ENCODE data around the gene MGAT4A.
"Not testable (repeated sequence)": the region's sequence is repeated elsewhere in the genome, so short reads cannot be mapped to it uniquely, and the experiment has no call there.

MGAT4A gene

DNA sequence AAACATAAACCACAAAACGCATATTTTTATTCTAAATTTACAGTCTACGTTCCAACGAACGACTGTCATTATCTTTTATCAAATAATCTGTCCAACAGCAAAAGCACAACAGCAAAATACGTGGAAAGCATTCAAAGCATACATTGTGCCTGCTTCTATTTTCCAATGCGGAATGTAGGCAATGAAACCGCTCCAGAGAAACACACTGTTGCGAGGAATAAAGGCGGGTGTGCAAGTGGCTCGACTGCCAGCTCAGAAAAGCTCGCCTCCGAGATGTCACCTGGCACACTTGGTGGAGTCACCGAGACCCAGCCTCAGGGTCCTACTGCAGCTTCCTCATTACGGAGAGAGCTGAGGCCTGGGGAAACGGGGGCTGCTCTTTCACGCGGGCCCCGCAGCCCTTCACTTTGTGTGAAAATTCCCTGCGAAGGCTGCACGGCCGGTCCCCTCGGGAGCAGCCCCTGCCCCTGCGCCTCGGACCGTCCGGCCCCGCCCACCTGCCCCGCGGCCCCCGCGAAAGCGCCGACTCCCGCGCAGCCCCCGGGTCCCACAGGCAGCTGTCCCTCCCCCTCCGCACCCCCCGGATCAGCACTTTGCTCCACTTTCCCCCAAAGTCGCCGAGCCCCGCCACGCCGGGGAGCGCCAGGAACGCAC lies 752 bp downstream of the MGAT4A start:
- no peak for DNase-seq (ENCODE audit: low spot score)

DNA sequence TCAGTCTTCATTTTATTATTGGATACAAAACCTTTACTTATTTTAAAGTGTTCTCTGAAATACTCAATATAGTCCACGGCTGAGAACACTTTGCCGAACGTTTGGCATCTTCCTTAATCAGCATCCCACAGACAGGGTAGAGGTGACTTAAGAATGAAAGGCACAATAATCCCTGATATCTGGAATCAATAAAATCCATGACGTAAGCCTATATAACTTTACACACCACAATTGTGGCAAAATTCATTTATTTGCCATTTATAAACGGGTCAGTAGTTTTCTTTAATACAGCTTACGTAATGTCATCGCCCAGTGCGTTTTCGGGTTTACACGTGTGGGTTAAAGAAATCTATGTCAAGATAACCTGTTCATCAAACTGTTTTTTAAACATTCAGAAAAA lies 1.3 kb downstream of the MGAT4A start:
- DNase-seq (ENCODE audit: low spot score), result no peak

DNA sequence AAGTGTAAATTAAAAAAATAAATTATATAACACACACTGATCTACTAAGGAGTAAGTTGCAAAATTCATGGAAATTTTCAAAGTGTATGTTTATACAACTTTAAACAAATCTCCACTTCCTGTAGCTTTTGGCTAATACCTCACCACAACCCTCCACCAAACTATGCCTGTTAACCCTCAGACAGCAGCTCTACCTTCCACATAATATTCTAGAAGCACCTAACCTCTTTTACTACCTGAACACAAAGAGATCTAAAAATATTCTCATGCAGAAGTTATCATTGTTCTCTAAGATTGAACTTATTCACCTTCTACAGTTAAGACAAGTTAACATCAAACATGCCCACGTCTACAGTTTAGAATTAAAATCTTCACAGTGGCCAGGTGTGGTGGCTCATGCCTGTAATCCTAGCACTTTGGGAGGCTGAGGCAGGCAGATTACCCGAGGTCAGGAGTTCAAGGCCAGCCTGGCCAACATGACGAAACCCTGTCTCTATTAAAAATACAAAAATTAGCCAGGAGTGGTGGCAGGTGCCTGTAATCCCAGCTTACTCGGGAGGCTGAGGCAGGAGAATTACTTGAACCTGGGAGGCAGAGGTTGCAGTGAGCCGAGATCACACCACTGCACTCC lies 2.7 kb downstream of the MGAT4A start:
- DNase-seq (ENCODE audit: low spot score), result not testable (repeated sequence)

DNA sequence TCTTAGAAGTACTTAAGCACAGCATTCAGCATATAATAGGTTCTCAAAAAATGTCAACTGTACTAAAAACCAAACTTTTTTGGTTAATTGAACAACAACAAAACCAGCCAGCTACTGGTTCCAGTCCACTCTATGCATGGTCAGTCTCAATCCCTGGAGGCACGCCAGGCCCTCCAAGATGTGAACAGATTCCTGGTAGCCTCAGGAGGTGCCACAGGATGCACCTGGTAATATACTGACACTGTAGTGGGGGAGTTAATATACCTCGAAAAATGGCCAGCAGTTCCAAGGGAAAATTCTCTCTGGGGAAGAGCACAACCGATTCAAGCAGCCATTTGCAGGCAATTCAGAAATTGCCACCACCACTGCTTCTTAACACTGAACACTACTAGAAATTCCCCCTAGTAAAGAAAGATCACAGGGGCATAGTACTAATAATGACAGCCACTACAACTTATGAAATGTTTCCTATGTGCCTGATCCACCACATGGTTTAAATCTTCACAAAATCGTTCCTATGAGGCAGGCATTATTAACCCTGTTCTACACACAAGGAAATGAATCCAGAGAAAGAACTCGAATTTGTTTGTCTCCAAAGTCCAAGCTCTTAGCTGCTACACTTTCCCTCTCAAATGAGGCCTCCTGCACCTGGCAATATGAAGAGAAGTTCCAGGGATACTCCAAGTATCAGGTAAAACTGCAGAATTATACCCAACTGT lies 3.4 kb downstream of the MGAT4A start:
- DNase-seq (ENCODE audit: low spot score), result no peak

DNA sequence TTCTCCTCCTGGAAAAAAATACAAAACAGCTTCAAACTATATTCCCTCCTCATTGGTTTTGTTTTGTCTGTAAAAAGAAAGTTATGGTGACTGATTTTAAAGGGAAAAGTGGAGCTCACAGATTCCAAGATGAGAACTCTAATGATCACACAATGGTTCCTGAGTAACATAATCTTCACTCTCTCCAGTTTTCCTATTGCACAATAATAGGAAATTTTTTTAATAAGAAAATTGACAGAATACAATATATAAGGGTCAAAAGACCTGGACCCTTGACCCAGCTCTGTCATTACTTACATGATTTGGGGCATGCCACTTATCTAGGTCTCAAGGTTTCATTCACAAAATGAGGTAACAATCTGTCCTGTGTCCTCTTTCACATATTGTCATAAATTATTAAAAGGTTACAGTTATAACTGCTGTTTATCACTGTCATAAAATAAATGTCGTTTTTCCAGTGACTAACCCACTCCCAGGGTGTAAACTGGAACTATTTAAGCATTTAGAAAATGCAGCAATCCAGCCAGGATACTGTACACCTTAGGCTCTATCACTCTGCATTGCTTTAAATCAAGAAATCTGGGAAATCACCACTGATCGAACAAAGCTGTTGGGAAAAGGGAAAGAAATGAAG lies 4.1 kb downstream of the MGAT4A start:
- DNase-seq (ENCODE audit: low spot score), result no peak

DNA sequence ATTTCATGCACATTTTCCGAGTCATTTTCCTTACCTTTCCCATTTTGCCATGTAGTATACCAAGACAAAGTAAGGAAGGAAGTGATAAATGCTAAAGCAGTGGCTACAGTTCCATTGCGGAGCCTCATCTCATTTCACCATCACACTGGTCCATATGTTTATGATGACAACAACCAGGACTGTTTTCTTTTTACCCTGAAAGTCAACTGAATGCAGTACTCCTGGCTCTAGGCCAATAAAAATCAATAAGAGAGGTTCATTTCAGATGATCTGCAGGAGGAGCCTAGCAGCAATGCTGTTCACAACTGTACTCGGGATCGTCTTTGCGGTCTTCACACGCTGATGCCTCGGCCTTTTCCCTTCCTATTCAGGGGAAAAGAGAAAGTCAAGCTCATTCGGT lies 4.7 kb downstream of the MGAT4A start:
- DNase-seq (ENCODE audit: low spot score), result no peak

DNA sequence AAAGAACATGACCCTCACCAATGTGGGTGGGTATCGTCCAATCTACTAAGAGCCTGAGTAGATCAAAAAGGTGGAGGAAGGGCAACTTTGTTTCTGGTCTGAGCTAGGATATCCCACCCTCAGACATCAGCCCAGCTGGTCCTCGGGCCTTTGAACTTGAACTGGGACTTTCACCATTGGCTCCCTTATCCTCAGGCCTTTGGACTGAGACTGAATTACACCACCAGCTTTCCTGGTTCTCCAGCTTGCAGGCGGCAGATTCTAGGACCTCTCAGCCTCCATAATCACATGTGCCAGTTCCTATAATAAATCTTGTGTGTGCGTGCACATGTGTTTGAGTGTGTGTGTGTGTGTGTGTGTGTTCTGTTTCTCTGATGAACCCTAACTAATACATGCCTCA lies 10.6 kb downstream of the MGAT4A start:
- DNase-seq (ENCODE audit: low spot score), result no peak

DNA sequence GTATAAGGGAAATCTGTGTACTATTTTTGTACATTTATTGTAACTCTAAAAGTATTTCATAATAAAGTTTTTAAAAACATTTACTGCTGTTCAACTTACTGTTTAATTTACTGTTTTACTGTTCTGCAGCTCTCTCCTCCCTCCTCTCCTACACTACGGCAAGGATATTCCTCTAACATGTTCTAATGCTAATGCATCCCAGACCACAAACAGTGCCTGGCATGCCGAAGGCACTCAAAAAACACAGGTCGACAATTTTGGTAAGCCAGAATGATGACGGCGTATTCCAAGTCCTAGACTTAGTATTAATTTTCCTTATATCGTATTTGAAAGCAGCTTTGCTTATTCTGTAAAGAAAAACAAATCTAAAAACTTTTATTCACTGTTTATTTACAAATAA lies 13.3 kb downstream of the MGAT4A start:
- no peak for DNase-seq (ENCODE audit: low spot score)

DNA sequence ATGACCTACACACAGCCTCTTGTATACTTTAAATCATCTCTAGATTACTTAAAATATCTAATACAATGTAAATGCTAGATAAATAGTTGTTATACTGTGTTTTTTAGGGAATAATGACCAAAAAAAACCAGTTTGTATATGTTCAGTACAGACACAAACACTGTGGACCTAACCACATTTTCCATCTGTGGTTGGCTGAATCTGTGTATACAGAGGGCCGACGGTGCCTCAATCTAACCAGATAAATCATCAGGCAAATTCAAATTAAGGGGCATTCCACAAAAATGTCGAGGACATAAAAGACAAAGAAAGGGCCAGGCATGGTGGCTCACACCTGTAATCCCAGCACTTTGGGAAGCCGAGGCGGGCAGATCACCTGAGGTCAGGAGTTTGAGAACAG lies 14.1 kb downstream of the MGAT4A start:
- no peak for DNase-seq (ENCODE audit: low spot score)

DNA sequence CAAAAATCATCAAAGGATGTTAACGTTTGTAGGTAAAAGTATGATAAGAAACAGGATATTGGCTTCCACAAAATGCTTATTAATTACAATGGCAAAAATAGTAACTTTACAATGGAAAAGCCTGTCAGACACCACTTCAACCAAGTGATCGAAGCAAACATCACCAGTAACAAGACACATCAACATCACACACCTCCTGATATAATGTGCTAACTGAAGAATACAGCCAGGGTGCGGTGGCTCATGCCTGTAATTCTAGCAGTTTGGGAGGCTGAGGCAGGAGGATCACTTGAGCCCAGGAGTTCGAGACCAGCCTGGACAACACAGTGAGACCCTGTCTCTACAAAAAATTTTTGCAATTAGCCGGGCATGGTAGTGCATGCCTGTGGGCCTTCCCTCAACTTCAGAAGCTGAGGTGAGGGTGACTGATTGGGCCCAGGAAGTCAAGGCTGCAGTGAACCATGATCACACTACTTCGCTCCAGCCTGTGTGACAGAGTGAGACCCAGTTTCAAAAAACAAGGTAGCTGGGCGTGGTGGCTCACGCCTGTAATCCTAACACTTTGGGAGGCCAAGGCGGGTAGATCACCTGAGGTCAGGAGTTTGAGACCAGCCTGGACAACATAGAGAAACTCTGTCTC lies 15.0 kb downstream of the MGAT4A start:
- DNase-seq (ENCODE audit: low spot score), result no peak

DNA sequence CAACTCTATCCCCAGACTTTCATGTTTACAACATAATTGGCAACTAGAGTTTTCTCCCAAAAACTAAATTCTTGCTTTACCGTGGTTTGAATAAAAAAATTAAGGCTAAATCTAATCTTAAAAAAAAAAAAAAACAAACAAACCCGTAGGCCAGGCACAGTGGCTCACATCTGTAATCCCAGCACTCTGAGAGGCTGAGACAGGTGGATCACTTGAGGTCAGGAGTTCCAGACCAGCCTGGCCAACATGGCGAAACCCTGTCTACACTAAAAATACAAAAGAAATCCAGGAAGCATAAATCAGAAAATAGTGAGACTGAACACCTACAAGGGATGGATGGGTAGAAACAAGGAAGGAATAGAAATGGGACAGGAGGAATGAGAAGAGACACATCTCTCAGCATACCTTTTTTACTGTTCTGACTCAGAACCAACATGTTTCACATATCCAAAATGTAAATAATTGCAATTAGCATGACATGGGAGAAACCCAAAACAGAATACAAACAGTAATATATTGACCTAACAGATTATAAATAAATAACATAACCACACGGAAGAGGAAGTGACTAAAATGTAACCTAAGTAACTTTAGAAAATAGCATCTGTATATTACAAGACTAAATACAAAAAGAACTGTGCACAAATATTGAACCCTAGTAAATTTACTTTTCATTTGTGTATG lies 17.5 kb downstream of the MGAT4A start:
- DNase-seq (ENCODE audit: low spot score), result no peak

DNA sequence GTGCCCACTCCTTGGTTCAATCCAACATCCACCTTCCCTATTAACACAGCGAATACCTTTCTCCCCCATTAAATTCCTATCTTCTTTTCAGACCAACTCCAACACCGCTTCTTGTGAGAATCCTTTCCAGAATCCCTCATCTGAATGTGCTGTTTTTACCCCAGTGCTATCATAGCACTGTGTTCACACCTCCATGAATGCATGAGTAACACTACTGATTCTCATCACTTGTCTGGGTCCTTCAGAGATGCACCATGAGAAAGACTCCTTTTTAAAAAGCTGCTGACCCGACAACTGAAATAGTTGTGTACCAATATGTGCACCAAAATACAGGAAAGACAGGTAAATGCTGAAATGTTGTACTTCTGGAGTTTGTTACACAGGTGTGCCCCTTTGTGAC lies 18.8 kb downstream of the MGAT4A start:
- no peak for DNase-seq (ENCODE audit: low spot score)

DNA sequence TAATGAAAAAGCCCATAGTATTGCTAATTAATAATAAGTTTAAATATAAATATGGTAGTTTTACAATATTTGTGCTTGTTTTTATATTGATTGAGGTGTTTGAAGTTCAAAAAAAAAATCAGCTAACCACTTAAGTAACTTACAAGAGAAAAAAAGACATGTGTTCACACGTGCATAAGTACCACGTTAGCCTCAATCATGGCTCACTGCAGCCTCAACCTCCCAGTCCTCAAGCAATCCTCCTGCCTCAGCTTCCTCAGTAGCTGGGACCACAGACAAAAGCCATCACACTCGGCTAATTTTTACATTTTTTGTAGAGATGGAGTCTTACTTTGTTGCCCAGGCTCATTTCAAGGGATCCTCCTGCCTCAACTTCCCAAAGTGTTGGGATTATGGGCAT lies 19.4 kb downstream of the MGAT4A start:
- no peak for DNase-seq (ENCODE audit: low spot score)

DNA sequence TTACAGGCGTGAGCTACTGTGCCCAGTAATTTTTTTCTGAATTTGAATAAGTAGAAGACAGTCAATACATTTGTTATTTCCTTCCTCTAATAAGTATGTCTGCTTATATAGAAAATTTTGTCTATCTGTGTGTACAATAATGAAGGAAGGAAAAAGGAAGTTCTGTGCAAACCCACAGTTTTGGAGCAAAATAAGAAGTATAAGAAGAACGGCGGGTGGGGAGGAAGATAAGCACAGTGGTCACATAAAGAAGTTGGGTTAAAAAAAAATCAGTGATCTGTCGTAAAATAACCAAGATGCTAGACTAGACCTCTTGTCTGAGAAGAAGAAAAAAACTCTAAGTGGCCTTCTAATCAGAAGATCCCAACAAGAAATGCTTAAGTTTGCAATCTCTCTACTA lies 20.2 kb downstream of the MGAT4A start:
- DNase-seq (ENCODE audit: low spot score), result no peak

DNA sequence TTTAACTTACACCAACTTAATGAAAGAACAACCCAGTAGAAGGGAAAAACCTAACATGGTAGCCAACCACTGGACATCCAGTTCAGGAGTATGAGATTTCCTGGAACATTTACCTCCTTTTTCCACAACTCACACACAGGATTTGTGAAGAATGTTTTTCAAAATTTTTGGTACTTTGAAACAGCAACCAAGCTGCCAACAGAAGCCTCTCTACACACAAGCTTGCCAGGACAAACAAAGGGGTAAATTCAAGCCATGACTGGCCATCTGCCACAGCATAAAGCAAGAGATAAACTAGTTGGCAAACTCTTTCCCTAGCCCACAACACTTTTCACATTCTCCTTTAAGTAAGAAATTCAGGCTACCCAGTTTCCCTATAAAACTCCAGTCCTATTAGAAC lies 21.4 kb downstream of the MGAT4A start:
- no peak for DNase-seq (ENCODE audit: low spot score)

DNA sequence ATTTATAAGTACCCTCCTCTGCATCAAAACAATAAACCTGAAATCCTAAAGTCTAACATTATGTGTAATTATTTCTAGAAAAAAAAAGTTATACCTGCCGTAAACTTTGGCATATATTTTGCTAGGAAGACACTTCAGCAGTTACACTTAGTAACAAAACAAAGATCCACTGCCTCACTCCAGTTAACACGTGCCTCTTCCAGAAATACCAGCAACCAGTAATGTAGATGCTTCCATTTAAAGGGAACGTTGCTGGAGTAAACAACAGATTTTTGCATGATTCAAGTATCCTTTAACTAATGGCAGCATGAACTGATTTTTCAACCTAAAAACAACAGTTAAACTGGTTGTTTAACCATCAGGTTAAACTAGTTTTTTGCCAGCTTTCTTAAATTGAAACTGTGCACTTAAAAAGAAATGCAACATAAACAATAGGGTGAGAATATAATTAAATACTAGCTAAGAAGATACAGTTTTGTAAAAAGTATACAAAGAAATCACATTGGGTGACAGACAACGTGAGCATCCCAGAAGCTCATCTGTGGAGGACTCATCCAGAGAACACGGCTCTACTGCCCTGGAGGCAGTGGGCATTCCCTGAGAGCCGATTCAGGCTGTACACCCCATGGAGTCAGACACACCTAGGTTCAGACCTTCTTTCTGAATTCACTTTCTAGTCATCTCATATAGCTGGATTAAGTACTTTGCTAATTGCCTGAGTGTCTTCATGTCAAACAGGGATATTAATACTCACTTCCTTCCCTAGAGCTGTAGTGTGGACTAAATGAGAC lies 22.3 kb downstream of the MGAT4A start:
- DNase-seq (ENCODE audit: low spot score), result no peak

DNA sequence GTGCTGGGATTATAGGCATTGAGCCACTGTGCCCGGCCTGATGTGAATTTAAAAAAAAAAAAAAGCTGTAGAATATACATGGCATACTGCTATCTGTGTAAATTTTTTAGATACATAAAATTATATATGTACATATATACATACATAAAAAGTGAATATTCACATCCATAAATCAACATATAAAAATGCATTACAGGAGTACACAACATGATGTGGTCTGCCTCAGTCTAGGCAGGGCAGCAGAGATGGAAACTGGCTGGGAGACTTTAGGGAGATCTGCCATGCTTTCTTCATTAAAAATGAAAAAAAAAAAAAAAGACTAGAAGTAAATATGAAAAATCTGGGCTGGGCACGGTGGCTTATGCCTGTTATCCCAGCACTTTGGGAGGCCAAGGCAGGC lies 24.3 kb downstream of the MGAT4A start:
- no peak for DNase-seq (ENCODE audit: low spot score)

DNA sequence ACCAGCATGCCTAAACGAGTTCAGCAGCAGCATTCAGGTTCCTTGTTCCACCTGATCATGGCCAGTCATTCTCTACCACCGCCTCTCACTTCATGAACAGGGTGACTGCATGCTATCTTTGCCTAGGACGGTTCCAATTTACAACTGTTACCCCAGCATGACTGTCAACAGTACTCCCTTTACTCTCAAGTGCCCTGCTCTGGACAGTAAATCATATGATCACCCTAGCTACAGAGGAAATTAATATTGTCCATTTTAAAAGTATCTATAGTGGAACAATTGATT lies 25.7 kb downstream of the MGAT4A start:
- no peak for DNase-seq (ENCODE audit: low spot score)

DNA sequence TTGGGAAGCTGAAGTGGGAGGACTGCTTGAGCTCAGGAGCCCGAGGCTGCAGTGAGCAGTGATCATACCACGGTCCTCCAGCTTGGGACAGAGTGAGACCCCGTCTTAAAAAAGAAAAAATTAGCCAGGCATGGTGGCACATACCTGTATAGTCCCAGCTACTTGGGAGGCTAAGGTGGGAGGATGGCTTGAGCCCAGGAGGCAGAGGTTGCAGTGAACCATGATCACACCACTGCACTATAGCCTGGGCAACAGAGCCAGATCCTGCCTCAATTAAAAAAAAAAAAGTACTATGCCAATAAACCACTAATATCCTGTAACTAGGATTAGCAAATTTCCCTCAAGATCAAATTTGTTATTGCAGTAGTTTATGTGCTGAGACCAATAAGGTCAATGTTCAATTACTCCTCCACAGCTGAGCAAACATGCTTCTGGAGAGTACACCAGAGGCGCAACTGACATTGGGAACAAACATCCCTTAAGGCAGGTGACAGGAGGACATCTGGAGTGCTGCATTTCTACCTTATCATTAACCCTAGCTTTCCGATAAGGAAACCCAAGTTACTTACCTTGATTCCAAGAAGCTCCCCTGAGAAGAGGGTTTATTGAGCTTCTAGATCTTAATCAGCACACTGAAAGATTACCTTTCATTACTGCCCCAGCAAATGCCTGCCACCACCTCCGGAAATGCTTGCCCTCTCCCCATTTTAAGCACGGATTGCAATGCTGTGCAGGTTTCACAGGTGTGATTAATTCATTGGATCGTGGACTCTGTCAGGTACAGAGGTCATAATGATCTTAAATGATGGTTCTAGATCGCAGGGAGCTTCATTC lies 26.2 kb downstream of the MGAT4A start:
- DNase-seq (ENCODE audit: low spot score), result no peak

DNA sequence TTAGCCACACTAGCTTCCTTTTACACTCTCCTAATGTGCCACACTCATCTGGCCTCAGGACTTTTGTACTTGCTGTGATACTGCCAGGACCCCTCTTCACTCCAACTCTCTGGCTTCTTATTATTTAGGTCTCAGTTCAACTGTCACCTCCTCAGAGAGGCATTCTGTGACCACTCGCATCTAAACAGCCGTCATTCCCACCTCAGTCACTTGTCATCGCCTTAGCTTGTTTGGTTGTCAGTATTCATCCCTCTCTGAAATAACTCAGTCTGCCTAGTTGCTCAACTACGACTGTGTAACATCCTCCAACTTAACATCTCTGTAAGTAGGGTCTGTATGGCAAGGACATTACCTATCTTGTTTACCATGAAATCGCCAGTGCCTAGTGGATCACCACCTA lies 27.2 kb downstream of the MGAT4A start:
- DNase-seq (ENCODE audit: low spot score), result no peak

All from AG08395 (cell line).